ENCODE measurements around the gene RTTN. TPM values are rescaled to one million over a fixed set of nuclear protein-coding genes. Genes with fewer than 3 reads are reported as not detected.

RTTN gene
- total and polyA plus RNA-seq, 10 of the 15 experiments (the other 5 are each of a cell fraction or from before 2014, with no cell fraction given): 9.4 to 36.6 (median 15.7) TPM

GRCh38 chr18:70146174-70146573, 59.3 kb downstream of the RTTN start:
- 100% methylated on average over 2 of the region's 2 CpGs for WGBS (ENCODE audit: insufficient coverage, insufficient replicate concordance, low lambda C conversion rate, missing lambda C conversion rate)
- CTCF ChIA-PET: interaction anchor here (1.1 kb wide), 1 partner anchor 288 kb away, joined by 3 read pairs; no protein-coding TSS in a partner anchor
- H3K4me3 ChIP-seq: no peak overlapping the region
- no peak for DNase-seq (ENCODE audit: low read depth, low spot score)
- BruUV-seq (replicated peaks): no TSS peak
- H3K9me3 ChIP-seq (replicated peaks; ENCODE audit: control insufficient read depth, insufficient read depth, low read length): no peaks in the 10 kb centered on the region
- no peak overlapping the region for H3K9ac ChIP-seq (ENCODE audit: control insufficient read depth, insufficient read depth, low read length)
- H3K36me3 ChIP-seq (ENCODE audit: control insufficient read depth in 2 of 2, insufficient read depth in 2 of 2, low read length in 1 of 2): peaks cover 1 to 29% of the 10 kb centered on the region in 2 experiments
- SMC1A ChIA-PET (ENCODE audit: uncharacterized antibody, unreplicated experiment): interaction anchor here (0.8 to 1.1 kb wide), 3 partner anchors 13 to 24 kb away, joined by 3 read pairs; no protein-coding TSS in a partner anchor
- RAD21 ChIA-PET (ENCODE audit: unreplicated experiment): no interaction called here
- intact Hi-C loops (cut with micrococcal nuclease; ENCODE audit: unreplicated experiment) (no loop called here), in situ Hi-C loops (cut with MboI) (no loop called here)
- no peak overlapping the region for H2AFZ ChIP-seq (ENCODE audit: control insufficient read depth, low read depth, low read length)
- H3K4me1 ChIP-seq (ENCODE audit: control insufficient read depth, insufficient read depth, low read length): no peaks in the 10 kb centered on the region
- H3K27ac ChIP-seq (ENCODE audit: control insufficient read depth, insufficient read depth): no peak overlapping the region
- ATAC-seq: no peak
- H3K27me3 ChIP-seq (replicated peaks in 1 of 2; ENCODE audit: control insufficient read depth in 2 of 2, insufficient read depth in 2 of 2, low read length in 1 of 2): no peaks in the 10 kb centered on the region
- H3K4me2 ChIP-seq (ENCODE audit: control insufficient read depth, insufficient read depth): no peak overlapping the region
- H4K20me1 ChIP-seq (ENCODE audit: control insufficient read depth, insufficient read depth): no peaks in the 10 kb centered on the region
- FAIRE-seq: no peak
- no peaks in the 10 kb centered on the region for H3K79me2 ChIP-seq (ENCODE audit: control insufficient read depth, insufficient read depth, low read length)
- no peak for TF ChIP-seq BMI1 (IDR thresholded peaks at IDR 0.05; ENCODE audit: borderline replicate concordance)
- TF ChIP-seq, protein P1, sequence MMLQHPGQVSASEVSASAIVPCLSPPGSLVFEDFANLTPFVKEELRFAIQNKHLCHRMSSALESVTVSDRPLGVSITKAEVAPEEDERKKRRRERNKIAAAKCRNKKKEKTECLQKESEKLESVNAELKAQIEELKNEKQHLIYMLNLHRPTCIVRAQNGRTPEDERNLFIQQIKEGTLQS (IDR thresholded peaks at IDR 0.05; ENCODE audit: borderline replicate concordance, extremely low read depth, low read depth, low read length): no peak
- TF ChIP-seq IRF5 (IDR thresholded peaks at IDR 0.05; ENCODE audit: borderline replicate concordance): no peak
- no peak for TF ChIP-seq ESRRA (IDR thresholded peaks at IDR 0.05; ENCODE audit: low read length)
- no peak for TF ChIP-seq ZBTB33 (IDR thresholded peaks at IDR 0.05)
- POLR2A ChIA-PET: no interaction called here
